Activated naive CD4-positive, alpha-beta T cell (primary cell): ENCODE data around the gene AMN1.
"Not testable (repeated sequence)": the region's sequence is repeated elsewhere in the genome, so short reads cannot be mapped to it uniquely, and the experiment has no call there.

Experiments used
- DNase-seq, 4 experiments: peaks; one replicate each; lab custom pipeline; 2025; lab: John Stamatoyannopoulos, UW

The AMN1 gene

DNA sequence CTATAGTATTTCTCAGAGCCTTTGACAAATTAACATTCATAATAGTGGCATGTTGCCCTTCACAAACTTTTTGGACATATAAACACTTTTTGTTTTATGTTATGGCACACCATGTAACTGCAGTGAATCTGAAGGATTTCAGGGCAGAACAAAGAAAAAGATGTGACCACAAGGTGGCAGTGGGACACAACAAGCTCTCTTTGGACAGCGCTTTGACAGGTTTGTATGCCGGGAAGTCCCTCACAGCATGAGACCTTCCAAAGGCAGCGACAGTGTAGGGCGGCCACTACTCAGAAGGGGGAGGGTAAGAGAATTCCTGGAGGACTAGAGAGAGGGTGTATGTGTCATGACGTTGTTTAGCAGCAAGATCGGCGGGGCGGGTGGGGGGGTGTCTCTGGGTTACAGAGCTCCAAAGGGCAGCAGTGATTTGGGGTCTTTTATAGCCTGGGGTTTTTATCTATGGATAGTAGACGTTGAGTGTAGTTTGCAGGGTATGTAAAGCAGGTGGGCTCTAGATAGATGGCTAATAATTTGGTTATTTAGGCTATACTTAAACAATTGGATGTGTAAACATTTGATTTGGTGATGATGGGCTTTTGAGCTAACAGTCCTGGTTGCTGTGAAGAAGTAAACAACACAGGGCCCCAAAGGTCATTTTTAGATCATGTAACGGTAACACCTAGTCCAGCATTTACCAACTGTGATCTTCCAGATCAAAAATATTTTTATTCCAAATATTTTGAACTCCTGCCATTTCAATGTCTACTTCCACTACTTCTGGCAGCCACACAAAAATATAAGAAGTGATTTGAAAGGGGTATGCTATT lies 46.5 kb downstream of the AMN1 start:
- DNase-seq = peak in 3 of 4 experiments; percentile 4 to 23 (median 5)

DNA sequence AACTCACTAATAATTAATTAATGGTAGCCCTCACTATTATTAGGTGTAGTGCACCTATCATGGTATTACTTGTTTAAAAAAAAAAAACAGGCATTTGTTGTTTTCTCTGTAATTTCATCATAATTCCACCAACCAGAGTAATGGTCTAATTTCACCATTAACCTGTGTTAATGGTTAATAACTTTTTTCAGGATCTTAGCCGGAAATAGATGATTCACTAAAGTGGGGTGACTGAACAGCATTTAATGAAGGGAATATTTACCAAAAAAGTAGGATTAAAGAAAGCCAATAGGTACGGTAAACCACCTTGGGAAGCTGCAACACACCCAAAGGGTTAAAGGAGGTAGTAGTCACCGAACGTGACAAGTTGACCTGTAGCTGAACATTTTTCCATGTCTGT lies 56.3 kb downstream of the AMN1 start:
- DNase-seq = no peak

DNA sequence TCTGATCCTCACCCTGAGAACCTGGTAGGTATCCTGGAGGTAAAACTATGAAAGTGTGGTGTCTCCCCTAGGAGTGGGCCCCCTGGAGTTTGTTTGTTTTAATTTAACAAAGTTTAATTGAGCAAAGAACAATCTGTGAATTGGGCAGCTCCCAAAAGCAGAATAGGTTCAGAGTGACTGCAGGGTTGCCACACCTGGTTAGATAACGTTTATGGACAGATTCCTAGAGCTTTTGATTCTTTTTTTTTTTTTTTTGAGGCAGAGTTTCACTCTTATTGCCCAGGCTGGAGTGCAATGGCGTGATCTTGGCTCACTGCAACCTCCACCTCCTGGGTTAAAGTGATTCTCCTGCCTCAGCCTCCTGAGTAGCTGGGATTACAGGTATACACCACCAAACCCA lies 59.2 kb downstream of the AMN1 start:
- not testable (repeated sequence) for DNase-seq

DNA sequence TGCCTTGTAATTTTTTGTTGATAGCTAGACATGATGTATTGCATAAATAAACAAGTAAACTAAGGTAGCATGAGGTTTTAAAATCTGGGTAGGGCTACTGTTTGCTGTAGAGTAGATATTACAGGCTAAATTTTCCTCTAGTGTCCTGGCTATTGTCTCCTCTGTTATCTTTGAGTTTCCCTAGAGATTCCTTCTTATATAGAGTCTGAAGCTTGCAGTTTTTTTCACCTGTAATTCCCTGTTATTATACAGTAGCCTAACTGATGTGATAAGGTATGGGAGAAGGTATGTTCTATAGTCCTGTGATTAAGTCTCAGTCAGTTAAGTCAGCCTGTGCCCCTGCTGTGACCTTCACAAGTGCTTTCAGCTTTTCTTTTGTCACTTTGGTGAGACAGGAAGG lies 59.8 kb downstream of the AMN1 start:
- DNase-seq = no peak

DNA sequence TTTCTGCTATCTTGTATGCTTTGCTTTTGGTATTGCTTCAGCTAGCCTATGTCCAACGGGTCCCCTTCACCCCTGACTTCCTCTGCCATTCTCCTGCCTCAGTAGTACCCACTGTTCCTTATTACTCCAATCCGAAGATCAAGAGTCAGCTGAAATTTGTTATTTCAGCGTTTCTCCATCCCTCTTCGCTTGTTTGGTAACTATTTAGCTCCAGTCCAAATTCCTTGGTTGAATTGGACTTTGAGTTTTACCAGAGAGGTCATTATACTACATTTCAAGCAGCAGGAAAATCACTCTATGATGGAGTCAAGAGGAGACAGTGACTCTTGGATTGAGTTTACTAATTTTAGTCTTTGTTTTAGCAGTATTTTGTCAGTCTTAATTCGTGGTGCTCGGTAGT lies 64.8 kb downstream of the AMN1 start:
- no peak for DNase-seq

DNA sequence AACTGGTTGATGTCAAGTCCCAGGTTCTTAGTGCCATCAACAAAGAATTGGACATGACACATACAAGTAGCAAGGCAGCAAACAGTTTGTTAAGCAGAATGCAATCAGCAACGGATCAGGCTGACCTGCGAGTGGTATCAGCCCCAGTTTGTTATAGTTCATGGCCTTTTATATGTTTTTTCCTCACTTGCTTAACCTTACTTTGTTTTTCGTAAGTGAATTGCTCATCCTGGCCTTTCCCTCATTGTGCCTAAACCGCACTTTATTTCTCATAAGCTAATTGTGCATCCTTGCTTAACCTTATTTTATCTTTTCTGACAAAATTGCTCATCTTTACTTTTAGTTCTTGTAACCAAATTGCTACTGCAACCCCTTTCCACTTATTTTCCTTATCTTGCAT lies 65.2 kb downstream of the AMN1 start:
- no peak for DNase-seq

DNA sequence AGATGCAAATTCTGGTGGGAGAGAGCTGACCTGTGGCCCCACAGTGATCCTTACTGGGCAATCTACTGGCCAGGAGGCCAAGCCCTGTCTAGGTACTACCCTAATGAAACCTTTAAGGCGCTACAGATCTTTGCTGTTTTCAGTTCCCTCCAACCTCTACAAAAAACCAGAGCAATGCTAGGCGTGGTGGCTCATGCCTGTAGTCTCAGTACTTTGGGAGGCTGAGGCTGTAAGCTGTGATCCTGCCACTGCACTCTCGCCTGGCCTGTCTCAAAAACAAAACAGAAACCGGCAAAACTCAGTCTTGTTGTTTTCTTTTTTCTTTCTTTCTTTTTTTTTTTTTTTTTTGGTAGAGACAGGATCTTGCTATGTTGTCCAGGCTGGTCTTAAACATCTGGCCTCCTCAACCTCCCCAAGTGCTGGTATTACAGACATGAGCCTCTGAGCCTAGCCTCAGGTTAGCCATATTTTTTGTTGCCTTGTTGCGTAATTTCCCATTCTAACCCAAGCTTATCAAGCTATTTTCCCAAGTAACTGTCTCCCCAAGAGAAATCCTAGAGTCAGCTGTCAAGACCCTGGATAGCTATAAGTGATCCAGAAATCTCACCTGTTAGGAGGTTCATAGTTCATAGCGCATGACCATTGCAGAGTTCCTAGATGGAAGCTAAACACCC lies 66.5 kb downstream of the AMN1 start:
- no peak for DNase-seq

DNA sequence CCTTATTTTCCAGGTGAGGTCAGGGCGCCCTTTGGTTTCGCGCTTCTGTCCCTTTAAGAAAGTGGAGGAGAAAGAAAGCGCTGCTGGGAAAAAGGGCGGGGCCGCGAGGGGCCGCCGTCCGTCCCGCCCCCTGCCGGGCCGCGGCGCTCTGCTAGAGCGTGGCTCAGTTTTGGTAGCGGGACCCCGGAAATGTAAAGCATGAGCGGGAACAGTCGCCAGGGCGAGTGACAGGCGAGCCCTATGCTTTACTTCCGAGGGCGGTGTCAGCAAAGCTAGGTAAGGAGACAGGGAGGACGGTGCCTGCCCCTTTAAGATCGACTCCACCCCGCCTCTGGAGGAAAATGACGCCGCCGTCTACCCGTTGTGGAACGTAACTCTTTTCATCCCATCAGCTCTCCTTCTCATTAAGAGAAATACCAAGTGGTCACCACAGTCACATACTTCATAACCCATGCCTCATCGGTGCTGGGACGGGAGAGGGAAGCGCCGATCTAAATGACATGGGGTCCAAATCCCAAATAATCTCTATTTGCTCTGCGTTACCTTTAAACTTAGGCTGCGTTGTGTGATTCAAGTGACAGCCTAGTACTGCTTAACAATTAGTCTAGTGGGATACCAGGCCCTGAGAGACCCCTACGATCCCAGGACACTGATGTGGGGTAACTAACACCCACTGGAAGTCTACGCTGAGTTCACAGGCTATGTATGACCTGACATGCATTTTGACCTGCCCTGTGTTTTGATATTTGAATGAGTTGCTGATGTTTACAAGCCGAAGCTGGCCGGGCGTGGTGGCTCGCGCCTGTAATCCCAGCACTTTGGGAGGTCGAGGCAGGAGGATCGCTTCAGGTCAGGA lies 69.5 kb downstream of the AMN1 start, which contains the start of gene ETFBKMT:
TSS of gene ETFBKMT (plus strand) at position 602 of the 856 bp plus-strand sequence. CDS start 2,266 bp downstream, outside the sequence.
- peak; percentile 62 to 88 (median 74) for DNase-seq

DNA sequence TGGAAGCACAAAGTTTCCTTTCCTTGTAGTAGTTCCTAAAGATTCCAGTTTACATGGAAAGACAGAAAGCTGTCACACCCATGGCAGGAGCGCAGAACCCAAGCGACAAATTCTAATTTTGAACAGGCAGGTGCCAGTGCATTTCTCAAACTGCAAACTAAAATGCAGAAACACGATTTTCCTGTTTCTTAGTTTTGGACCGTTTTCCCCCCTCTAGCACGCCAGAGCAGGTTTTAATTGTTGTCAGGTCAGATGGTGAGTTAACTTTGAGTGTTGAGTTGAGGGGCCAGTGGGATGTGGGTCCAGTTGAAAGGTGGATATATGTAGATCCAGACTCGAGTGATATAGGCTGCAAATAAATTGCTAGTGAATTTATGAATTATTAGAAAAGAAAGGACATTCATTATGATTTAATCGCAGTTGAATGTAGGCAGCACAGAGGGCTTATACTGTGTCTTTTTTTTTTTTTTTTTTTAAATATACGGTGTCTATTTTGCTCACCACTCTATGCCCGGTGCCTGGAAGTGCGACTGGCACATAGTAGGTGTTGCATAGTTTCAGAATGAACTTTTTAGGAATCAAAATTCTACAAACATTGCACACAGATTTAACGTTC lies 70.2 kb downstream of the AMN1 start:
- no peak for DNase-seq

DNA sequence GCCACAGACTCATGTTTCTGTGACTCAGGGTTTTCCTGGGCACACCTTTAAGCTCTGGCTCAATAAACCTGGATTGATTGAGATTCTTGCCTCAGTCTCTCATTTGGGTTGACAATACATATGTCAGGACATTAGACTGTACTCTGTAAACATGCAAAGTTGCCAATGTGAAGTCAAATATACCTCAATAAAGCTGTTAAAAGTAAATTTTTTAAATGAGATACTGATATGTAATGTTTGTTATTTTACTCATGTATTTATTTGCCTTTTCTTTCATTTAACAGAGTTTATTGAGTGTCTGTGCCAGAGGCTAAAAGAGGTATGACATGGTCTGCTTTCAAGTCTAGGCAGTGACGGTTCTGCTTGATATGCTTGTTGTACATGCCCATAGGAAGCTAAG lies 73.0 kb downstream of the AMN1 start:
- DNase-seq = no peak

DNA sequence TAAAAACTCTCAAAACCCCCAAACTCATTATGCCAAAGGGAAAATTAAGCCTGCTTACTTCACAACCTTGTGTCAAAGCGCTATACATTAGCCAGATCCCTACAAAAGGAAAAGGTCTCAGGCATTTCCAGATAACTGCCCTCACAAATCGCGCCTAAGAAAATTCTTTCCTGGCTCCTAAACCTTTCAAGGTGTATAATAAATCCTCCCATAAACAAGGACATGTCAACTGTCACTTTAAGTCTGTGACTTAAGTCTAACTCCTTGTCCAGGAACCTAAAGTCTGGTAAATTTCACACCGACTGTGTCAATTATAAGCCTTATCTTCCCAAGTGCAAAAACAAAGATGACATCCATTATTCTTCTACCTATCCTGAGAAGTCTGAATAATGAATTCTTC lies 73.6 kb downstream of the AMN1 start:
- no peak for DNase-seq

DNA sequence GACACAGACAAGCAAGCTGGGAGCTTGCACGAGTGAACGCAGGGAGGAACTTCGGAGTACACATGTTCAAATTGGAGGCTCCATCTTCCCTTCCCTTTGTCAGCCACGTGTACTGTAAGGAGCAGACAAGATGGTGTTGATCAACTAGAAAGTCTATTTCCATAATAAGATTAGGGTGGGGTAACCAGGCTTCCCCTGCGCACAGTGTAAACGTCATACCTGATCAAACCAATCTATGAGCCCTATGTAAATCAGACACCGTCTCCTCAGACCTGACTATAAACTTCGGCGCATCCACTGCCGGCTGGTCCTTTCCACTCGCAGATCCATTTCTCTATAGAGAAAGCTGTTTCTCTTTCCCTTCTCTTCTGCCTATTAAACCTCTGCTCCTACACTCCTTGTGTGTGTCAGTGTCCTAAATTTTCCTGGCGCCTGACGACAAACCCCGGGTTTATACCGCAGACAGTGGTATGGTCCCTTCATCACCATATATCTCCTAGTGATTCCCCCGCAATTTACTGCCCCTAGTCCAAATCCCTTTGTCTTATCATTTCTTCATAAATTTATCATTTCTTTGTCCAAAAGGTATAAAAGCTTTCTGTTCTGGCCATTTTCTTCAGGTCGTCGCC lies 76.8 kb downstream of the AMN1 start:
- DNase-seq = no peak

DNA sequence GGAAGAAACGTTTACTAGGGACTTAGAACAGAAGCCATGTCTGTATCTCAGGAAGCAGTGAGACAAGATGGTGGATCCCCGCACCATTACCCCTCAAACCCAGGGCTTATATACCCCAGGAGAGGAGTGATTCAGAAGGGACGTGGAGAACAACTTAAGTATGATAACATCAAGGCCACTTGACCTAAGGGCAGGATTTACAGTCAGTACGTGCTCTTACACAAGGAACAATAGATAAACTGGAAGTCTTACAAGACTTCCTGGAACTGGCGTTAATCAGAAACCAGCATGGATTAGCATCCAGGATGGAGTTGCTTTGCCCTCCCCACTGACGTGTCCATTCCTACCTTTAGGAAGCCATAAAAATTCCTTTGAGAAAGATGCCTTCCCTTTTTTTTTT lies 77.9 kb downstream of the AMN1 start:
- DNase-seq = no peak

DNA sequence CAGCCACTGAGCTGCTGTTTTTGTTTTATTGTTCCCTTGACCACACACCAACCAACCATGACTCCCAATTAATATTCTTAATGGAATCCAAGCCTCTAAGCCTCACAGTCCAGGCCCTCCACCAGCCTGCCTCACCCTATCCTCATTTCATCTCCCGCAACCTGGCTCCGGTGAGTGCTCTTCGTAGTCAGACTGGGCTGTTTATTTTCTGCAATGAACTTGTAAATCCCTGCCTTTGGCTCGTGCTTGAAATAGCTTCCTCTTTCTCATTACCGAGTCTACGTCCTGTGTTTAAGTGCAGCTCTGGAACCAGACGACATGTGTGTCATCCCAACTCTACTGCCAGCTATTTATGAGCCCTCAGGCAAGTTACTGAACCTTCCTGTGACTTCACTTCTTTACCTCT lies 81.7 kb downstream of the AMN1 start:
- DNase-seq = no peak

DNA sequence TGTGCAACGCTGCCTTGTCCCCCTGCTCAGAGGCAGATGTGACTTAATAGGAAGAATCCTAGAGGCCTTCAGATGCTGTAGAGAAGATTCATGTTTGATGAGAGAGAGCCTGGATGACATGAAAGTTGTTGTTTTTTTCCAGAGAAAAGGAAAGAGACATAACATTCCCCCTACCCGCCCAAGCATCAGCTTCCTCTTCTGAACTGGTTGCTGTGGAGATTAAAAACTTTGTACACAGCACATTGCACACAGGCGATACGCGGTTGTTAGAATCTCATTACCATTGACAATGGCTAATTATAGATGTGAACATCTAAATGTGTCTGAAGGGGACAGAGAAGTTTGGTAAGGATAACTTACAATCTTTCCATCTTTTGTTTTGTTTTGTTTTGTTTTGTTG lies 82.9 kb downstream of the AMN1 start:
- DNase-seq = no peak

DNA sequence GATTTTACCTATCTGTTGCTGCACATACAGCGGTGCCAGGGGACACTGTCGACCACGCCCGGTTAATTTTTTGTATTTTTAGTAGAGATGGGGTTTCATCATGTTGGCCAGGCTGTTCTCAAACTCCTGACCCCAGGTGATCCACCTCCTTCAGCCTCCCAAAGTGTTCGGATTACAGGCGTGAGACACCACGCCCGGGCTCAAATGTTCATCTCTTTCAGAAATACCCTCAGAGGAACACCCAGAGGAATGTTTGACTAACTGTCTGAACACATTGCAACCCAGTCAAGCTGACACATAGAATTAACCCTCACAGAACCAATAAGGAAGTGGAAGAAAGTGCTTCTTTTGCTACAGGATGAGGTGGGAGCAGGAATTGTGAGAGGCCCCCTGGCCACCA lies 84.3 kb downstream of the AMN1 start:
- DNase-seq = no peak

DNA sequence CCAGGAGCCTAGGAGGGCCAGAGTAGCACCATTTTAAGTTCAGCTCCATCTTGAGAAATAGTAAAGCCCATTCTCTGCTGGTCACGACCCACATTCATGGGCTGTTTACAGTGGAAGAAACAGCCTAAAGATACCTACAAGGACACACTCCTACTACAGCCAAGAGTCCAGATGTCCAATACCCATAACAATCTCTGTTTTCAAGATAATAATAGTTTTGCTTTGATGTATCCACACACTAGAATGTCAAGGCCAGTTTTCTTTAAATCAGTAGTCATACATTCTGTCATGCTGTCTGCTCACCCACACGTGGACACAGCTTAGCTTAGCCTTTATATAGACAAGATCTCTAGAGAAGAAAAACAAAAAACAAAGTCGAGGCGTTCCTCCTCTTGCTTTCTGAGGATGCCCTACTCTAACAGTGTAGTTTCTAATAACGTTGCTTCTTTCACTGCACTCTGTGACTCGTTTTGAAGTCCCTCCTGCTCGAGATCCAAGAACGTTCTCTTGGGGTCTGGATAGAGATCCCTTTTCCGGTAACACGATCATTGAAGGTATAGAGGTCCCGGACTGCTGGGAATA lies 87.2 kb downstream of the AMN1 start:
- no peak for DNase-seq

DNA sequence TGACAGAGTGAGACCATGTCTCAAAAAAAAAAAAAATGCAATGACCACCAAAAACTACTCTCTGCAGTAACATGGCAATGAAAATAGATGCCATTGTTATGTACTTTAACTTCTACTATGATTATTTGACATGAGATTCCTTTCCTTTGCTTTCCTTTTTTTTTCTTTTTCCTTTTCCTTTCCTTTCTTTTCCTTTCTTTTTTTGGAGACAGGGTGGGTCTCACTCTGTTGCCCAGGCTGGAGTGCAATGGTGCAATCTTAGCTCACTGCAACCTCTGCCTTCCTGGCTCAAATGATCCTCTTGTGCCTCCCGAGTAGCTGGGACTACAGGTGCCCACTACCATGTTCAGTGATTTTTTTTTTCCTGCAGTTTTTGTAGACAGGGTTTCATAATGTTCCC lies 94.2 kb downstream of the AMN1 start:
- DNase-seq = no peak

DNA sequence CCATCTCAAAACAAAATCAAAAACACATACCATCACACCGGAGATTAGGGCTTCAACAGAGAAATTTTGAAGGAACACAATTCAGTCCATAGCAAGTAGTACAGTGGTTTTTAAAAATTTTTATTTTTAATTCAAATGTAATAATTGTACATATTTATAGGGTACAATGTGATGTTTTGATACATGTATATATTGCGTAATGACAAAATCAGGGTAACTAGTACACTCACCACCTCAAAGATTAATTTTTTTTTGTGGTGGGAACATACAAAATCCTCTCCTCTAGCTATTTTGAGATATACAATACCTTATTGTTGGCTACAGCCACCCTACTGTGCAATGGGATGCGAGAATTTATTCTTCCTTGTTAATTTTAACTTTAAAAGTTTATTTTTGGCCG lies 95.4 kb downstream of the AMN1 start:
- no peak for DNase-seq

DNA sequence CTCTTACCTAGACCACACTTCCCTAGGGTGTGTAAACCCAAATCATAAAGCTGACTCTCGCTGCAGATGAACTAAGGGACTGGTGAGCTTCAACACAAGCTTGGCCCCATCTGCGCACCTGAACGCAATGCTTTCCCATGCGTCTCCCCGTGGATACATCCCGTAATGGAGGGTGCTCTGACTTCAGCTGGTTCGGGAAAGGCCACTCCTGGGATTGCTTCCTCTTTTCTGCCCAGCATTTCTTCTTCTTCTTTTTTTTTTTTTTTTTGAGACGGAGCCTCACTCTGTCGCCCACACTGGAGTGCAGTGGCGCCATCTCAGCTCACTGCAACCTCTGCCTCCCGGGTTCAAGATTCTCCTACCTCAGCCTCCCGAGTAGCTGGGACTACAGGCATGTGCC lies 97.0 kb downstream of the AMN1 start:
- DNase-seq = no peak

DNA sequence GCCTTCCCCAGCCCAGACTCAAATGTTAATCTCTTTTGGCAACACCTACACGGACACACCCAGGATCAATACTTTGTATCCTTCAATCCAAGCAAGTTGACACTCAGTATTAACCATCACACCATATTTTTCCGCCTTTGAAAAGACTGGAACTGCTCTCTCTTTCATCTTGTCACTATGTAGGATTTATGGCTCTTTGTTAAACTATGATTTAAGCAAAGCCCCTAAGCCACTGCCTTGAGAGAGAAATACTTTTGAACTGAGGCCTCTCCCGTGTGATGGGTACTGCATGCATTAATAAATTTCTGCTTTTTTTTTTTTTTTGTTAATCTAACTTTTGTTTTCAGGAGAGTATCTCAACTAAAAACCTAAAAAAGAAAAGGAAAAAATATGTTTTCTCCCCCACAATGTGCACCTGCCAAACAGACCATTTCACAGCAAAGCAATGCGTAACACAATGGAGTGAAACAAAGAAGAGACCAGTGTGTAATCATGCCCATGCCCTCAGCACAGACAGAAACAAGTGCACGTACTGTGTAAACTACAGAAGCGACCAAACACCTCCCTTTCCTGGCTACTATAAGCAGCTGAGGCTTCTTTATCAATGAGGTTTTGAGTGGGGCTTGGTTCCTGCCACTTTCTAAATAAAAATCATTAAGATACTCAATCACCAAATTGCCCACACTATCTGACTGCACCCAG lies 97.6 kb downstream of the AMN1 start:
- DNase-seq = no peak
